OCI-LY1 (cell line): Measurements from ENCODE around the gene TLL2.

Experiments
- EZH2 ChIP-seq: fragments of 200-600 bp; sonication (generic), shearing (Covaris generic); IDR thresholded peaks from 2 replicates; pipeline ENCODE4 v1.8.0; 2017; ENCODE audit warnings: borderline replicate concordance, mixed run types, mild to moderate bottlenecking, antibody characterized with exemption, low read length, moderate library complexity, mixed read lengths
- TF ChIP-seq, protein P1 (sequence below): fragments of 200-600 bp; sonication (generic), shearing (Covaris generic); IDR thresholded peaks from 2 replicates; pipeline ENCODE4 v1.5.1; 2017; ENCODE audit warnings: mild to moderate bottlenecking, antibody characterized with exemption, low read length, moderate library complexity, mixed read lengths

DNA sequence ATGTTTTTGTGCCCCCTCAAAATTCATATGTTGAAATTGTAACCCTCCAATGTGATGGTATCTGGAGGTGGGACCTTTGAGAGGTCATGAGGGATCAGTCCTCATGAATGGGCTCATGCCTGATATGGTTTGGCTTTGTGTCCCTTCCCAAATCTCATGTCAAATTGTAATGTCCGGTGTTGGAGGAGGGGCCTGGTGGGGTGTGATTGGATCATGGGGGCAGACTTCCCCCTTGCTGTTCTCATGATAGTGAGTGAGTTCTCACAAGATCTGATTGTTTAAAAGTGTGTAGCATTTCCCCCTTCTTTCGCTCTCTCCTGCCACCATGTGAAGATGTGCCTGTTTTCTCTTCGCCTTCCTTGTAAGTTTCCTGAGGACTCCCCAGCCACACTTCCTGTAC is 53.4 kb downstream of the TLL2 start:
- TF ChIP-seq, protein P1, sequence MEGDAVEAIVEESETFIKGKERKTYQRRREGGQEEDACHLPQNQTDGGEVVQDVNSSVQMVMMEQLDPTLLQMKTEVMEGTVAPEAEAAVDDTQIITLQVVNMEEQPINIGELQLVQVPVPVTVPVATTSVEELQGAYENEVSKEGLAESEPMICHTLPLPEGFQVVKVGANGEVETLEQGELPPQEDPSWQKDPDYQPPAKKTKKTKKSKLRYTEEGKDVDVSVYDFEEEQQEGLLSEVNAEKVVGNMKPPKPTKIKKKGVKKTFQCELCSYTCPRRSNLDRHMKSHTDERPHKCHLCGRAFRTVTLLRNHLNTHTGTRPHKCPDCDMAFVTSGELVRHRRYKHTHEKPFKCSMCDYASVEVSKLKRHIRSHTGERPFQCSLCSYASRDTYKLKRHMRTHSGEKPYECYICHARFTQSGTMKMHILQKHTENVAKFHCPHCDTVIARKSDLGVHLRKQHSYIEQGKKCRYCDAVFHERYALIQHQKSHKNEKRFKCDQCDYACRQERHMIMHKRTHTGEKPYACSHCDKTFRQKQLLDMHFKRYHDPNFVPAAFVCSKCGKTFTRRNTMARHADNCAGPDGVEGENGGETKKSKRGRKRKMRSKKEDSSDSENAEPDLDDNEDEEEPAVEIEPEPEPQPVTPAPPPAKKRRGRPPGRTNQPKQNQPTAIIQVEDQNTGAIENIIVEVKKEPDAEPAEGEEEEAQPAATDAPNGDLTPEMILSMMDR, result no peak
- TF ChIP-seq EZH2, result no peak
